ENCODE results near the gene CHPT1.

GRCh38 chr12:101694986-101695385 lies 2.5 kb upstream of the CHPT1 start:
- TF ChIP-seq JUND (IDR thresholded peaks at IDR 0.05) (no peak), CTCF (IDR thresholded peaks at IDR 0.05) (no peak), POLR2AphosphoS5 (IDR thresholded peaks at IDR 0.05; ENCODE audit: low read depth, low read length) (no peak), TEAD4 (IDR thresholded peaks at IDR 0.05; ENCODE audit: borderline replicate concordance, insufficient read depth) (no peak), RFX5 (IDR thresholded peaks at IDR 0.05; ENCODE audit: low read length) (no peak), EZH2phosphoT487 (IDR thresholded peaks at IDR 0.05; ENCODE audit: borderline replicate concordance, low read depth) (no peak), MAX (IDR thresholded peaks at IDR 0.05; ENCODE audit: low read depth) (no peak)

Measured in SK-N-SH (cell line).